GM19397 (cell line): Measurements from ENCODE around the gene ZNF189.
"Not testable (repeated sequence)": the region's sequence is repeated elsewhere in the genome, so short reads cannot be mapped to it uniquely, and the experiment has no call there.

Source experiments
- ATAC-seq: cut with Tn5 transposase; IDR thresholded peaks from one replicate; pipeline ENCODE4 v1.9.1; 2021; ENCODE audit warnings: mild to moderate bottlenecking, moderate library complexity; ENCODE audit not compliant: unreplicated experiment

ZNF189 gene

DNA sequence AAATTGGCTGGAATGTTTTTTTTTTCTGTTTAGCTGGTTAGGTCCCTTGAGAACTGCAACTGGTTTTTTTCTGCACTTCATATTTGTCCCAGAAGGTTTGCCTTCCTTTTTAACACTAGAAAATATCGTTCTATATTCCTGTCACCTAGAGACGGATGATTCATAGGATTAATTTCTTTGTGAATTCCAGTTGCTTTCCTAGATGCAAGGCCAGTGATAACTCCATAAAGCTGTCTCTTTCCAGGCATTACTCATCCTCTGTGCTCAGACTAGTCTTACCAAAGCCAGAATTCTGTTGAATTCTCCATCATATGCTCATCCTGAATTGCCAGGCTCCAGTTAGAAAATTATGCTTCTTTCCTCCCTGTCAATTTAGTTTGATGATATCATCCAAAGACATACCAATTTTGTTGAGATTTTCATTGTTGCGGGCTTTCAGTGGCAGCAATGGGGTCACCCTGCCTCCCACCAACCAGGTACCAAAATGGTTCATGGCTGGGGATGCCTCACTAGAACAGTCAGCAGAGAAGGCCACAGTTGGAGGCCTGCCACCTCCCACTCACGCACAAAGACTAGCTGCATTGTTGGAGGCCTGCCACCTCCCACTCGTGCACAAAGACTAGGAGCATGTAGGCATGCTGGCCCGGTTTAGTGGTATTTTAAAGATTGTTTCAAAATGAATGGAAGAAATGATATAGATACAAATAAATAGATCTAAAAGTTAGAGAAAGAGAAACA lies 22.4 kb upstream of the ZNF189 start:
- ATAC-seq, result no peak

- ATAC-seq, result no peak
These were observed 18.4 kb upstream of the ZNF189 start for GRCh38 chr9:101380295-101380694.

- no peak for ATAC-seq
These were observed 17.5 kb upstream of the ZNF189 start for GRCh38 chr9:101381118-101381517.

- no peak for ATAC-seq
These were observed 16.8 kb upstream of the ZNF189 start for GRCh38 chr9:101381833-101382342.

DNA sequence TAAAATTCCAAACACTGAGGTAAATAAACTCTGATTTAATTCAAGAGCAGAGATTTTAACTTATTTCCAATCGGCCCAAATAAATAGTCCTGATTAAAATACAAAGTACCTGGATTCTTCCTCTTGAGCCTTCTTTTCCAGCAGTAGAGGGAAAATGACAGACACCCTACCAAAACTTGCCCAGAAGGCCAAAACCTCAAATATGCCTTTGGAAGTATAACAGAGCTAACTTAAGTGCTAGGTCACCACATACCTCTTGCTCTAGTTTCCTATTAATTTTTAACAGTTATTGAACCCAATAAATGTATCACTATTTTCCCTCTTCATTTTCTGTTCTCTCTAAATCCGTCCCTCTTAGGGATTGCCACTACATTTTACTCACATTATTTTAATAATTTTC lies 15.3 kb upstream of the ZNF189 start:
- no peak for ATAC-seq

- ATAC-seq, result not testable (repeated sequence)
These were observed 13.6 kb upstream of the ZNF189 start, which contains the start of gene BAAT for GRCh38 chr9:101384873-101385536. Gene BAAT (minus strand): TSS chr9:101385006. CDS start chr9:101371404, 13,602 bp downstream.

GRCh38 chr9:101387871-101388506 lies 10.7 kb upstream of the ZNF189 start:
- ATAC-seq, result no peak

GRCh38 chr9:101388507-101388993 lies 10.1 kb upstream of the ZNF189 start:
- no peak for ATAC-seq

- ATAC-seq, result no peak
These were observed 5.5 kb upstream of the ZNF189 start for GRCh38 chr9:101393135-101393534.

DNA sequence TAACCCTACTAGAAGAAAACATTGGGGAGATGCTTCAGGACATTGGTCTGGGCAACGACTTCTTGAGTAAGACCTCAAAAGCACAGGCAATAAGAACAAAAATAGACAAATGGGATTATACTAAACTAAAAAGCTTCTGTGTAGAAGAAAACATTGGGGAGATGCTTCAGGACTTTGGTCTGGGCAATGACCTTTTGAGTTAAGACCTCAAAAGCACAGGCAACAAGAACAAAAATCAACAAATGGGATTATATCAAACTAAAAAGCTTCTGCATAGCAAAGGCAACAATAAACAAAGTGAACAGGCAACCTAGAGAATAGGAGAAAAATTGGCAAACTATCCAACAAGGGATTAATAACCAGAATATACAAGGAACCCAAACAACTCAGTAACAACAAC lies 4.0 kb upstream of the ZNF189 start:
- no peak for ATAC-seq

- no peak for ATAC-seq
These were observed 944 bp upstream of the ZNF189 start for GRCh38 chr9:101397746-101398067.

- ATAC-seq, result no peak
These were observed 435 bp downstream of the ZNF189 start for GRCh38 chr9:101398930-101399642.

- no peak for ATAC-seq
These were observed 956 bp downstream of the ZNF189 start for GRCh38 chr9:101399643-101399970.

GRCh38 chr9:101400120-101400519 lies 1.5 kb downstream of the ZNF189 start:
- no peak for ATAC-seq

GRCh38 chr9:101403516-101404285 lies 5.0 kb downstream of the ZNF189 start:
- ATAC-seq, result no peak

- ATAC-seq, result no peak
These were observed 9.9 kb downstream of the ZNF189 start for GRCh38 chr9:101408374-101409078.

DNA sequence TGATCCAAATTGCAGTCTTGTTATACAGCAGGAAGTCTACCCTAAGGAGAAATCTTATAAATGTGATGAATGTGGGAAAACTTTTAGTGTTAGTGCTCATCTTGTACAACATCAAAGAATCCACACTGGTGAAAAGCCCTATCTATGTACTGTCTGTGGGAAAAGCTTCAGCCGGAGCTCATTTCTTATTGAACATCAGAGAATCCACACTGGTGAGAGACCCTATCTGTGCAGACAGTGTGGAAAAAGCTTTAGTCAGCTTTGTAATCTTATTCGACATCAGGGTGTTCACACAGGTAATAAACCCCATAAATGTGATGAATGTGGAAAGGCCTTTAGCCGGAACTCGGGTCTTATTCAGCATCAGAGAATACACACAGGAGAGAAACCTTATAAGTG lies 10.4 kb downstream of the ZNF189 start:
- no peak for ATAC-seq

DNA sequence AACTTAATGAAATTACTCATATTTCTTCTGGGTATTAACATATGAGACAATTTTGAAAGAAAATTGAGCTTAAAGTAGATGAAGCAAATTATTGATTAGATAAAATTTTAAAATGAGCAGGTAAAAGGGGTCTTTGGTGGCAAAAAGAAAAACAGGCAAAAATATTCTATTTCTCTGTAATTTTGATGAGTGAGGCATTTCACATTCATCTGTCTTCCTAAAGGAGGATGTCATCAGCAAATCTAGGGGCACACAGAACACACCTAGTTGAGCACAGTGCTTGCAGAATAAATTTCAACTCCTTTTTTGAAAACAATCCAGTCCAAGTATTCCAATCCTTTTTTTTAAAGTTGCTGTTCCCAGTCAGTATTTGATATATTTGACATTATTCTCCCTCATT lies 16.2 kb downstream of the ZNF189 start:
- no peak for ATAC-seq

DNA sequence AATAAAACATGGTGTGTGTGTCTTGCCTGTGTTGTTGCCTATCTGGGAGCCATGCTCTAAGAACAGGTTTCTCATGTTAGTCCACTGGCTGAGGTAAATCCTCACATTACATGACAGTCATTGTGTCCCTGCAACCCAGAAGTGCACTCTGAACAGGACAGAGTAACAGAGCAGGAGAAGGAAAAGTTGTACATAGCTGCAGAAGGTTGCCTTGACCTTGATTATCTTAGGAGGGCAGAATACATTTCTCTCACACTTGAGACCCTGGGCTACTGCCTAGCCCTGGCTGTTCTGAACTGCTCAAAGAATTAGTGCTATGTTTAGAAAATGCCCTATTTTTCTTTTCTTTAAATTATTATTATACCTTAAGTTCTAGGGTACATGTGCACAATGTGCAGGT lies 16.9 kb downstream of the ZNF189 start:
- ATAC-seq, result no peak

DNA sequence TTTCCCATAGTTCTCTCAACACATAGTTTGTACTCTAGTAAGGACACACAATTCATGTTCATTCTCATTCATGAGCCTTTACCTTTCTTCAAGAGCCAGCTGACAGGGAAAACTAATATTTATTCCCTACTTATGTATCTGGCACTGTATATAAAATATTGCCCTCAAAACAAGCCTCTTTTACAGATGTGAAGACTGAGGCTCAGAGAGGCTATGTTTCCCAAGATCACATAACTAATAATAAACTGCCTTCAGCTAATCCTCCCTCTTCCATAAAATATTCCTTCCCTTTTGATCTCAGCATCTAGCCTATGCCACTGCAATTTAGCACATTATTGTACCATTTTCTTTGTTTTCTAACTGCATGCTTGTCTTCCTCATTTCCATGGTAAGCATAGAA lies 18.7 kb downstream of the ZNF189 start:
- ATAC-seq, result no peak
